ENCODE data around the gene HAS3. TPM values are rescaled to one million over a fixed set of nuclear protein-coding genes. Genes with fewer than 3 reads are reported as not detected.
A peak's percentile ranks its signal among the peaks of the same experiment; 100 is the strongest.

The HAS3 gene
- total RNA-seq, 1 experiment from 2014 or later = 140 TPM

- Histone ChIP-seq H2AFZ (ENCODE audit: low read depth, low read length, poor library complexity, severe bottlenecking) (no peak overlapping the region), H3K4me1 (ENCODE audit: control insufficient read depth in 1 of 2, insufficient read depth in 2 of 2, low read length in 2 of 2) (peaks cover 18 to 29% of the 10 kb centered on the region in 2 experiments), H3K27ac (ENCODE audit: low read depth, low read length) (peak overlapping the region; percentile 9; the same call in 1 of the 2 replicates), H3K79me2 (ENCODE audit: insufficient read depth, low read length) (no peaks in the 10 kb centered on the region), H3K4me2 (ENCODE audit: low read length) (peak overlapping the region; percentile 43), H3K9me3 (ENCODE audit: control insufficient read depth in 1 of 2, insufficient read depth in 1 of 2, low read depth in 1 of 2, low read length in 2 of 2) (no peaks in the 10 kb centered on the region), H3K27me3 (ENCODE audit: insufficient read depth, low read length) (no peaks in the 10 kb centered on the region), H3K36me3 (ENCODE audit: control insufficient read depth in 1 of 2, insufficient read depth in 2 of 2, low read length in 2 of 2) (no peaks in the 10 kb centered on the region), H3K4me3 (replicated peaks in 1 of 2; ENCODE audit: low read depth in 1 of 2, low read length in 2 of 2) (no peak overlapping the region), H3K9ac (ENCODE audit: low read length) (peak overlapping the region; percentile 19; the same call in 1 of the 2 replicates), H4K20me1 (ENCODE audit: insufficient read depth) (no peaks in the 10 kb centered on the region), H3K9me2 (ENCODE audit: insufficient read depth) (no peaks in the 10 kb centered on the region)
- no peak for DNase-seq (ENCODE audit: low read depth, low spot score)
- BruUV-seq (replicated peaks) = no TSS peak
- ChIA-PET POLR2A (interaction anchor here (2.4 to 2.8 kb wide), 2 partner anchors 16 to 17 kb away, joined by 9 to 18 read pairs; partner anchors contain the start of gene HAS3), CTCF (no interaction called here), RAD21 (ENCODE audit: low non-redundant PET in 1 of 2, low total read pairs in 2 of 2, uncharacterized antibody in 2 of 2, unreplicated experiment in 2 of 2) (interaction anchor here in 1 of 2 experiments (0.5 kb wide), 1 partner anchor 175 kb away, joined by 4 read pairs; no protein-coding TSS in a partner anchor)
- TF ChIP-seq, protein P1, sequence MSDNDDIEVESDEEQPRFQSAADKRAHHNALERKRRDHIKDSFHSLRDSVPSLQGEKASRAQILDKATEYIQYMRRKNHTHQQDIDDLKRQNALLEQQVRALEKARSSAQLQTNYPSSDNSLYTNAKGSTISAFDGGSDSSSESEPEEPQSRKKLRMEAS (IDR thresholded peaks at IDR 0.05) = no peak
- TF ChIP-seq TCF7L2 (IDR thresholded peaks at IDR 0.05; ENCODE audit: borderline replicate concordance, extremely low read depth, insufficient read depth, insufficient read length) (no peak), EZH2phosphoT487 (IDR thresholded peaks at IDR 0.05; ENCODE audit: borderline replicate concordance) (no peak), JUND (IDR thresholded peaks at IDR 0.05) (no peak), SIN3A (IDR thresholded peaks at IDR 0.05; ENCODE audit: low read depth) (no peak), ELF1 (IDR thresholded peaks at IDR 0.05; ENCODE audit: borderline replicate concordance, low read depth) (no peak), EGR1 (IDR thresholded peaks at IDR 0.05; ENCODE audit: low read depth) (no peak)
- no peak for ATAC-seq
- intact Hi-C loops (cut with micrococcal nuclease) = no loop called here
These were observed 16.8 kb upstream of the HAS3 start for GRCh38 chr16:69088684-69089083.

DNA sequence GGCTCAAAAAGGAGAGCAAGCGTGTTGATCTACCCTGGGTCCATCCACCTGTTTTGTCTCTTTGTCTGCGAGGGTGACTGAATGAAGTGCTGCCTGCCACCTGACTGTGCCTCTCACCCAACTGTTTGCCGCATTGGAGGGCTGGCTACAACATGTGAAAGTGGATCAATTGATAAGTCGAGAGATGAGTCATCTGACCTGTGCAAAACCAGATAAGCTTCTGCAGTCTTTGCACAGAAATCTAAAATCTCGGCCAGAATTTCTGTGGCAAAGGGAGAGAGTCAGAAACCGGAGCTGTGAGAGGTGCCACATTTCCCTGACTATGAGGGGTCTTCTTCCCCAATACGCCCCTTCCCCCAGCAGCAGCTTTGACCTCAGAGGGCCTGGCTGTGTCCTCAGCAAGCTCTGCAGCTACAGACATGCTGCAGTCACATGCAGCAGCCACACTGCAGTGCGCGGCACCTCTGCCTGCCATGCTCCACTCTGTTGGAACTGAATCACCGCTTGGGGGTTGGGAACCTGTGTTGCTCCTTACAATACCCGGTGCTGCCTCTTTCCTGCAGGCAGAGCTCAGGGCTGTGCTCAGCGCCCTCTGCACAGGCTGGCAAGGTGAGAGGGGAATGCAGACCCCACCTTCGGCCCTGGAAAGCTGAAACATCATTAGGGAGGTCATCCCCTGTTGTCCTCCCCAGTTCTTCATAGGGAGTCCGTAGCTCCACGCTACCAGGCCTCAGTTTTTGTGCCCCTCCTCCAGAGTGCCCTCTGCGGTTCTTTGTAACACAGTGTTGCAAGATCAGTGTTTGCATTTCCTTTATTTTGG lies 16.2 kb upstream of the HAS3 start:
- Histone ChIP-seq H3K27me3 (ENCODE audit: insufficient read depth, low read length) (no peaks in the 10 kb centered on the region), H4K20me1 (ENCODE audit: insufficient read depth) (no peaks in the 10 kb centered on the region), H2AFZ (ENCODE audit: low read depth, low read length, poor library complexity, severe bottlenecking) (no peak overlapping the region), H3K79me2 (ENCODE audit: insufficient read depth, low read length) (no peaks in the 10 kb centered on the region), H3K9me3 (ENCODE audit: control insufficient read depth in 1 of 2, insufficient read depth in 1 of 2, low read depth in 1 of 2, low read length in 2 of 2) (no peaks in the 10 kb centered on the region), H3K4me3 (replicated peaks in 1 of 2; ENCODE audit: low read depth in 1 of 2, low read length in 2 of 2) (no peak overlapping the region), H3K4me2 (ENCODE audit: low read length) (peak overlapping the region; percentile 43), H3K27ac (ENCODE audit: low read depth, low read length) (peak overlapping the region; percentile 9; the same call in 1 of the 2 replicates), H3K36me3 (ENCODE audit: control insufficient read depth in 1 of 2, insufficient read depth in 2 of 2, low read length in 2 of 2) (no peaks in the 10 kb centered on the region), H3K9me2 (ENCODE audit: insufficient read depth) (no peaks in the 10 kb centered on the region), H3K4me1 (ENCODE audit: control insufficient read depth in 1 of 2, insufficient read depth in 2 of 2, low read length in 2 of 2) (peaks cover 21 to 35% of the 10 kb centered on the region in 2 experiments), H3K9ac (ENCODE audit: low read length) (peak overlapping the region; percentile 19; the same call in 1 of the 2 replicates)
- no TSS peak for BruUV-seq (replicated peaks)
- ChIA-PET RAD21 (ENCODE audit: low non-redundant PET in 1 of 2, low total read pairs in 2 of 2, uncharacterized antibody in 2 of 2, unreplicated experiment in 2 of 2) (interaction anchor here in 1 of 2 experiments (0.5 kb wide), 1 partner anchor 176 kb away, joined by 4 read pairs; no protein-coding TSS in a partner anchor), CTCF (no interaction called here), POLR2A (interaction anchor here (2.4 to 2.8 kb wide), 2 partner anchors 16 kb away, joined by 9 to 18 read pairs; partner anchors contain the start of gene HAS3)
- ATAC-seq (peak; percentile 70), DNase-seq (ENCODE audit: low read depth, low spot score) (no peak)
- intact Hi-C loops (cut with micrococcal nuclease) = no loop called here
- peak; percentile 39; the same call in 1 of the 2 replicates for TF ChIP-seq FOSL1 (IDR thresholded peaks at IDR 0.05; ENCODE audit: low read depth)
- no peak for TF ChIP-seq SIN3A (IDR thresholded peaks at IDR 0.05; ENCODE audit: low read depth)
- TF ChIP-seq JUND (IDR thresholded peaks at IDR 0.05) = no peak
- TF ChIP-seq, protein P1 (IDR thresholded peaks at IDR 0.05) = peak; percentile 43

All from HCT116 (cell line).